ENCODE data around the gene UBAC2.

GRCh38 chr13:99265162-99265800 lies 64.6 kb downstream of the UBAC2 start:
- TF ChIP-seq POLR2AphosphoS5 (IDR thresholded peaks at IDR 0.05; ENCODE audit: insufficient read depth, low read depth, low read length) (no peak), CTCF (IDR thresholded peaks at IDR 0.05; ENCODE audit: extremely low read depth in 1 of 2, insufficient read depth in 1 of 2, low read depth in 1 of 2, low read length in 2 of 2) (no peak), POLR2A (IDR thresholded peaks at IDR 0.05; ENCODE audit: low read depth, low read length) (no peak), EZH2 (IDR thresholded peaks at IDR 0.05; ENCODE audit: borderline replicate concordance, low read depth, low read length, severe bottlenecking) (no peak)
